Adrenal gland (tissue), 12 donors: ENCODE measurements around the gene IFITM5. TPM values are rescaled to one million over a fixed set of nuclear protein-coding genes. Genes with fewer than 3 reads are reported as not detected.
"Not testable (repeated sequence)": the region's sequence is repeated elsewhere in the genome, so short reads cannot be mapped to it uniquely, and the experiment has no call there.

Experiments used
- DNase-seq, 7 donors: peaks; one replicate each; pipeline ENCODE4 v3.0.0-alpha.2; 2019 to 2020
- H3K27ac ChIP-seq, 5 donors: fragments of 200-600 bp; sonication (generic) in 4 of 5; 1 replicate in 3 of 5; 2 replicates in 2 of 5; pipeline versions ENCODE4 v1.5.1 to v1.8.0; 2016 to 2020; ENCODE audit warnings: mild to moderate bottlenecking in 1 of 5
- H3K27me3 ChIP-seq: fragments of 200-600 bp; 2 replicates; pipeline ENCODE4 v1.8.0; 2021
- H3K36me3 ChIP-seq, 2 donors: fragments of 200-600 bp; replicated peaks in 1 of 2; 1 replicate in 1 of 2; 2 replicates in 1 of 2; pipeline versions ENCODE4 v1.5.1 to v1.8.0; 2018 to 2022
- H3K4me1 ChIP-seq, 2 donors: fragments of 200-600 bp; replicated peaks in 1 of 2; 1 replicate in 1 of 2; 2 replicates in 1 of 2; pipeline versions ENCODE4 v1.5.1 to v1.8.0; 2018 to 2021
- H3K4me3 ChIP-seq, 4 donors: fragments of 200-600 bp; sonication (generic) in 3 of 4; one replicate each; pipeline ENCODE4 v1.5.1; 2016 to 2018
- H3K9me3 ChIP-seq, 3 donors: fragments of 200-600 bp; sonication (generic) in 1 of 3; replicated peaks in 1 of 3; 1 replicate in 2 of 3; 2 replicates in 1 of 3; pipeline versions ENCODE4 v1.5.1 to v1.8.0; 2016 to 2021
- POLR2A ChIP-seq, 2 donors: fragments of 450-650 bp; IDR thresholded peaks; one replicate each; pipeline ENCODE4 v1.6.1; 2017; ENCODE audit warnings: antibody characterized with exemption in 2 of 2, mild to moderate bottlenecking in 2 of 2, moderate library complexity in 1 of 2
- WGBS, 4 donors: extraction: QIAGEN DNeasy Blood & Tissue Kit in 2 of 4; methylation state at CpG; one replicate each; pipeline versions ENCODE4 v1.1.5 to v1.1.7; 2013 to 2017; 5-methylcytosine and 5-hydroxymethylcytosine counted together
- intact Hi-C, 2 donors: fragments of 100-400 bp; cut with DNase I; formaldehyde crosslinking; loops; one replicate each; pipeline versions ENCODE4 v1.14.1 to v1.15.0; 2022 to 2023
- polyA plus RNA-seq, 3 donors: library from polyadenylated mRNA; stranded (reverse); fragments of 200-250 nt in 2 of 3; fragments of 350-450 nt in 1 of 3; fragmentation: Illumina TruSeq in 1 of 3; extraction: RNeasy Lipid Tissue Mini Kit (QIAGEN cat#74804) in 1 of 3; gene quantifications; one replicate each; pipeline ENCODE4 v1.2.3, GENCODE V29; 2013 to 2014
- total RNA-seq, 9 donors: library from RNA; depleted of rRNA in 4 of 9; stranded (reverse); fragments of >200 nt in 4 of 9; fragments of 120-200 nt in 1 of 9; fragmentation: NEBNext Ultra II Directional in 1 of 9; extraction: Animal tissue kit (Norgen Biotek cat#: 25700) in 1 of 9; gene quantifications; one replicate each; pipeline versions ENCODE4 v1.1.0 to v1.2.4, GENCODE V29; 2013 to 2023
- TF ChIP-seq, protein P1 (sequence below), 6 experiments: fragments of 450-650 bp in 4 of 6; fragments of 200-600 bp in 2 of 6; sonication (generic) in 1 of 6; IDR thresholded peaks; 1 replicate in 5 of 6; 2 replicates in 1 of 6; pipeline versions ENCODE4 v1.5.1 to v1.8.0; 2016 to 2021; ENCODE audit warnings: antibody characterized with exemption in 6 of 6, mild to moderate bottlenecking in 2 of 6, moderate library complexity in 1 of 6
- donor health status: healthy with polysubstance abuse.
- donor health status: Bipolar disorder and iron deficiency.
- donor health status: DM: yes; HTN: yes; CAD: no.
- donor health status: DM: no; HTN: no; CAD: no.
- donor health status: DM: no; HTN: no; CAD: no.
- donor health status: DM: yes; HTN: yes; CAD: no.

Gene IFITM5
- total and polyA plus RNA-seq, 12 donors: not detected

DNA sequence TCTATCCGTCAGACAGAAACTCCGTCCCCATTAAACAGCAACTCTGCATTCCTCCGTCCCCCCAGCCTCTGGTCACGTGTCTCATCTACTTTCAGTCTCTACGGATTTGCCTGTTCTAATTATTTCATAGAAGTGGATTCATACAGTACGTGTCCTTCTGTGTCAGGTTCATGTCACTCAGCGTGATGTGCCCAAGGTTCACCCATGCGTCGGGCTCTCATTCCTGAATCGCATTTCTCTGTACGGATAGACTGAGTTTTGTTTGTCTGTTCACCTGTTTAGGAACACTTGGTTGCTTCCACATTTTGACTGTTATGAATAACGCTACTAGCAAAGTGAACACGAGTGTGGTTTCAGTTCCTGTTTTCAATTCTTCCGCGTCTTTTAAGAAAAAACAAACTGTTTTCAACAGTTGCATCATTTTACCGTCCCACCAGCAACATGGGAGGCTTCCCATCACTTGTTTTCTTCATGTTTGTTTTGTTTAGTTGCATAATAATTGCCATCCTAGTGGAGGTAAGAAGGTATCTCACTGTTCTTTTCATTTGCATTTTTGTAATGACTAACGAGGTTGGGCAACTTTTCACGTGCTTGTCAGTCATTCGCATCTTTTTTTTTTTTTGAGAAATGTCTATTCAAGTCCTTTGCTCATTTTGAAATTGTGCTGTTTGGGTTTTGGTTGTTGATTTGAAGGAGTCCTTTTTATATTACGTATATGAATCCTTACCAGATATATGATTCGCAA lies 30.0 kb downstream of the IFITM5 start:
- Histone ChIP-seq H3K27ac (peak overlapping the region; percentile 11 to 91 (median 75)), H3K4me1 (no peaks in the 10 kb centered on the region), H3K9me3 (no peaks in the 10 kb centered on the region), H3K4me3 (peak overlapping the region in 1 of 4 donors; percentile 42), H3K27me3 (no peaks in the 10 kb centered on the region), H3K36me3 (no peaks in the 10 kb centered on the region)
- 46 to 49% (median 47%) methylated on average over 21 of the region's 21 CpGs for WGBS, 4 donors
- intact Hi-C loops: no loop called here
- TF ChIP-seq POLR2A (IDR thresholded peaks at IDR 0.05): no peak
- TF ChIP-seq, protein P1, sequence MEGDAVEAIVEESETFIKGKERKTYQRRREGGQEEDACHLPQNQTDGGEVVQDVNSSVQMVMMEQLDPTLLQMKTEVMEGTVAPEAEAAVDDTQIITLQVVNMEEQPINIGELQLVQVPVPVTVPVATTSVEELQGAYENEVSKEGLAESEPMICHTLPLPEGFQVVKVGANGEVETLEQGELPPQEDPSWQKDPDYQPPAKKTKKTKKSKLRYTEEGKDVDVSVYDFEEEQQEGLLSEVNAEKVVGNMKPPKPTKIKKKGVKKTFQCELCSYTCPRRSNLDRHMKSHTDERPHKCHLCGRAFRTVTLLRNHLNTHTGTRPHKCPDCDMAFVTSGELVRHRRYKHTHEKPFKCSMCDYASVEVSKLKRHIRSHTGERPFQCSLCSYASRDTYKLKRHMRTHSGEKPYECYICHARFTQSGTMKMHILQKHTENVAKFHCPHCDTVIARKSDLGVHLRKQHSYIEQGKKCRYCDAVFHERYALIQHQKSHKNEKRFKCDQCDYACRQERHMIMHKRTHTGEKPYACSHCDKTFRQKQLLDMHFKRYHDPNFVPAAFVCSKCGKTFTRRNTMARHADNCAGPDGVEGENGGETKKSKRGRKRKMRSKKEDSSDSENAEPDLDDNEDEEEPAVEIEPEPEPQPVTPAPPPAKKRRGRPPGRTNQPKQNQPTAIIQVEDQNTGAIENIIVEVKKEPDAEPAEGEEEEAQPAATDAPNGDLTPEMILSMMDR (IDR thresholded peaks at IDR 0.05): peak in 2 of 6 experiments; percentile 27 to 40
- DNase-seq: peak in 3 of 7 donors; percentile 18 to 53 (median 20)

DNA sequence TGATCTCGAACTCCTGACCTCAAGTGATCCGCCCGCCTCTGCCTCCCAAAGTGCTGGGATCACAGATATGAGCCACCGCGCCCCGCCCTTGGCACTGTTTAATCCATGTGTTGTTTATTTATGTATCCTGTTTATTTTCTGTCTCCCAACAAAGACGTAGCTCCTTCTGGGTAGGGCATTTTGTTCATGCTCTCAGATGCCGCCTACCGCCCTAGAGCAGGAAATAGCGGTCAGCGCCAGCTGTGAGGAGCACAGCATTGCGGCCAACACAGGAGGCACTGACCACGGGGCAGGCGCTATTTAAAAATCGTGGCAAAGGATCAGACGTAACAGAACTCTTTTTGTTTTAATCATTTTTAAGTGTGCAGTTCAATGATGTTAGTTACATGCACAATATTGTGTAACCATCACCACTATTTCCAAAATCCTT lies 30.6 kb downstream of the IFITM5 start:
- WGBS, 4 donors: 48 to 51% (median 50%) methylated on average over 16 of the region's 16 CpGs
- H3K9me3 ChIP-seq, H3K36me3 ChIP-seq, intact Hi-C loops, H3K27me3 ChIP-seq, H3K4me1 ChIP-seq: not testable (repeated sequence)
- Histone ChIP-seq H3K27ac (peak overlapping the region; percentile 46 to 91 (median 75)), H3K4me3 (peak overlapping the region in 1 of 4 donors; percentile 42)
- TF ChIP-seq, protein P1 (IDR thresholded peaks at IDR 0.05): peak in 1 of 6 experiments; percentile 22
- DNase-seq: peak in 5 of 7 donors; percentile 53 to 74 (median 60)

DNA sequence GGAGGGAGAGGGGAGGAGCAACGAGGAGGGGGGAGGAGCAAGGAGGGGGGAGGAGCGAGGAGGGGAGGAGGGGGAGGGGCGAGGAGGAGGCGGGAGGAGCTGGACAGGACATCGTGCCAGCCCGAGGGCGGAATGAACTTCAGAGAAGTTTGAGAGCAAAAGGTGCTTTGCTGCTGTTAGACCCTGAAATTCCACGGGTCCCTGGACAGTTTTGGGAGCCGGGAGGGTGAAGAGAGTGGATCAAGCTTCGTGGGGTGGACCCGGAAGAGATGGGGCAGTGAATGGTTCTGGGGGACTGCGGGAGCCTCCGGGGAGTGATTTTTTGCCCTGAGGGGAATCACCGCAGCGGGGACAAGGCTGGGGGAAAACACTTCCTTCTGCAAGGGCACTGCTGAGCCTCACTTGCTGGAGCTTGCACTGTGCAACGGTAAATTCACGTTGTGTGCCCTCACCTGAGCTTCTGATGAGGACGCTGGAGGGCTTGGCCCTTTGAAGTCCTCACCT lies 31.8 kb downstream of the IFITM5 start:
- intact Hi-C loops: no loop called here
- peak in 4 of 7 donors; percentile 34 to 56 (median 43) for DNase-seq
- Histone ChIP-seq H3K36me3 (no peaks in the 10 kb centered on the region), H3K9me3 (no peaks in the 10 kb centered on the region), H3K27me3 (no peaks in the 10 kb centered on the region), H3K27ac (peak overlapping the region in 4 of 5 donors; percentile 10 to 91 (median 64)), H3K4me1 (no peaks in the 10 kb centered on the region), H3K4me3 (peak overlapping the region in 1 of 4 donors; percentile 42)
- WGBS, 4 donors: 55 to 61% (median 57%) methylated on average over 15 to 17 of the region's 18 CpGs
- TF ChIP-seq, protein P1 (IDR thresholded peaks at IDR 0.05): no peak
- no peak for TF ChIP-seq POLR2A (IDR thresholded peaks at IDR 0.05)

DNA sequence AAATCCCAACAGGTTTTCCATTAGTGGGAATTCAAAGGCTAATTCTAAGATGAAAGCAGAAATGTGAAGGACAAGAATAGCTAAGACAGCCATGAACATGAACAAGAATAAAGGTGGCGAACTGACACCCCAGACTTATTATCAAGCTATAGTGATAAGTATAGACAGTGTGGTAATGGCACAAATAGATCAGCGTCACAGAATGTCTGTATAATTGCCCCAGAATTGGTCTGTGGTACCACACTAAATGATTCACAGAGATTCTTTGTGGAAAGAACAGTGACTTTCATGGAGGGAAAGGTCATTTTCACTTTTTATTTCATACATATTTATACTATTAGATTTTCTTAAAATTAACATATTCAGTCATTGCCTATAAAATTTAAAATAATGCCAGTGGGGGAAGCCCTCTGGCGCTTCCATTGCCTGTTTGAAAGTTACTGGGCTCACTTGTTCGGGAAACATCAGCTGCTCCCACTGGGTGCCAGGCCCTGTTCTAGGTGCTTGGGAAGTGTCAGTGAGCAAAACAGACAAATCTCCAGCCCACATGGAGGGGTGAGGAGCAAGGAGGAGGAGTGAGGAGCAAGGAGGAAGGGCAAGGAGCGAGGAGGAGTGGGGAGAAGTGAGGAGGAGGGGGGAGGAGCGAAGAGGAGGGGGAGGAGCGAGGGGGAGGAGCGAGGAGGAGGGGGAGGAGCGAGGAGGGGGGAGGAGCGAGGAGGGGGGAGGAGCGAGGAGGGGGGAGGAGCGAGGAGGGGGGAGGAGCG lies 32.5 kb downstream of the IFITM5 start:
- no peak overlapping the region for H3K27ac ChIP-seq
- H3K9me3 ChIP-seq: no peaks in the 10 kb centered on the region
- H3K4me3 ChIP-seq: no peak overlapping the region
- 84 to 88% (median 86%) methylated on average over 4 to 5 of the region's 13 CpGs for WGBS, 4 donors
- H3K27me3 ChIP-seq: no peaks in the 10 kb centered on the region
- no peak for TF ChIP-seq POLR2A (IDR thresholded peaks at IDR 0.05)
- TF ChIP-seq, protein P1 (IDR thresholded peaks at IDR 0.05): no peak
- H3K36me3 ChIP-seq: no peaks in the 10 kb centered on the region
- peak in 1 of 7 donors; percentile 48 for DNase-seq
- no peaks in the 10 kb centered on the region for H3K4me1 ChIP-seq
- intact Hi-C loops: no loop called here
